Ramos (cell line): ENCODE results near the gene KLHL25.
"Not testable (repeated sequence)": the region's sequence is repeated elsewhere in the genome, so short reads cannot be mapped to it uniquely, and the experiment has no call there.

Experiments used
- in situ Hi-C: fragments of 300-500 bp; cut with MboI; formaldehyde crosslinking; loops from one replicate; pipeline ENCODE4 v1.14.3; 2022; ENCODE audit warnings: low sequenced_read_pairs; ENCODE audit not compliant: unreplicated experiment

KLHL25 gene

GRCh38 chr15:85810075-85810474, 15.3 kb upstream of the KLHL25 start:
- in situ Hi-C loops, result no loop called here

- in situ Hi-C loops, result no loop called here
Observed at GRCh38 chr15:85805420-85805819, 10.7 kb upstream of the KLHL25 start.

GRCh38 chr15:85804481-85805170, 9.9 kb upstream of the KLHL25 start:
- in situ Hi-C loops, result no loop called here

GRCh38 chr15:85802617-85803016, 7.9 kb upstream of the KLHL25 start:
- in situ Hi-C loops, result not testable (repeated sequence)

- in situ Hi-C loops, result no loop called here
Observed at GRCh38 chr15:85800478-85801123, 5.9 kb upstream of the KLHL25 start.

GRCh38 chr15:85796371-85796770, 1.6 kb upstream of the KLHL25 start:
- in situ Hi-C loops, result not testable (repeated sequence)

GRCh38 chr15:85795337-85796305, 896 bp upstream of the KLHL25 start:
- in situ Hi-C loops, result no loop called here

- in situ Hi-C loops, result no loop called here
Observed at GRCh38 chr15:85793641-85794597, 806 bp downstream of the KLHL25 start.

- in situ Hi-C loops, result no loop called here
Observed at GRCh38 chr15:85792912-85793590, 1.7 kb downstream of the KLHL25 start.

GRCh38 chr15:85792102-85792731, 2.5 kb downstream of the KLHL25 start:
- in situ Hi-C loops, result no loop called here

- in situ Hi-C loops, result no loop called here
Observed at GRCh38 chr15:85789496-85789875, 5.2 kb downstream of the KLHL25 start.

- in situ Hi-C loops, result no loop called here
Observed at GRCh38 chr15:85788771-85789495, 5.8 kb downstream of the KLHL25 start.

GRCh38 chr15:85786781-85787114, 8.0 kb downstream of the KLHL25 start:
- in situ Hi-C loops, result no loop called here

GRCh38 chr15:85785887-85786780, 8.6 kb downstream of the KLHL25 start:
- in situ Hi-C loops, result no loop called here

- in situ Hi-C loops, result no loop called here
Observed at GRCh38 chr15:85782064-85782463, 12.7 kb downstream of the KLHL25 start.

GRCh38 chr15:85781099-85781498, 13.6 kb downstream of the KLHL25 start:
- in situ Hi-C loops, result no loop called here

- in situ Hi-C loops, result no loop called here
Observed at GRCh38 chr15:85780225-85780985, 14.3 kb downstream of the KLHL25 start.
